Ovary (tissue), 3 donors: ENCODE data around the gene XPO5.

Experiments used
- CTCF ChIP-seq, 3 donors: fragments of 450-650 bp in 2 of 3; fragments of 200-600 bp in 1 of 3; IDR thresholded peaks; one replicate each; pipeline versions ENCODE4 v1.5.1 to v1.8.0; 2016 to 2022; ENCODE audit warnings: antibody characterized with exemption in 3 of 3, mild to moderate bottlenecking in 1 of 3
- EP300 ChIP-seq: sonication (generic); formaldehyde crosslinking; IDR thresholded peaks from one replicate; pipeline ENCODE4 v1.6.1; 2017; ENCODE audit warnings: antibody characterized with exemption
- POLR2A ChIP-seq: fragments of 450-650 bp; IDR thresholded peaks from one replicate; pipeline ENCODE4 v1.6.1; 2017; ENCODE audit warnings: antibody characterized with exemption, mild to moderate bottlenecking, moderate library complexity
- donor health status: DM: no; HTN: no; CAD: no.

- TF ChIP-seq POLR2A (no peak), CTCF (IDR thresholded peaks at IDR 0.05) (no peak), EP300 (no peak)
Observed at GRCh38 chr6:43609402-43609801, 33.6 kb upstream of the XPO5 start.
